Right lobe of liver (tissue), 6 donors: ENCODE results near the gene ICAM4. TPM values are rescaled to one million over a fixed set of nuclear protein-coding genes. Genes with fewer than 3 reads are reported as not detected.

Experiments
- ATAC-seq, 4 donors: fragments of 200-7000 bp; cut with Tn5 transposase; one replicate each; pipeline ENCODE4 v1.9.1; 2020; ENCODE audit warnings: mild to moderate bottlenecking in 4 of 4, moderate library complexity in 4 of 4
- DNase-seq, 3 donors: peaks; one replicate each; pipeline ENCODE4 v3.0.0-alpha.2; 2020
- H3K27ac ChIP-seq, 3 donors: fragments of 200-600 bp; one replicate each; pipeline ENCODE4 v1.8.0; 2022
- H3K27me3 ChIP-seq, 2 donors: fragments of 200-600 bp; one replicate each; pipeline ENCODE4 v1.8.0; 2022
- H3K36me3 ChIP-seq, 4 donors: fragments of 200-600 bp; sonication (generic) in 1 of 4; one replicate each; pipeline versions ENCODE4 v1.5.1 to v1.8.0; 2017 to 2022; ENCODE audit warnings: control low read depth in 1 of 4
- H3K4me1 ChIP-seq, 4 donors: fragments of 200-600 bp; sonication (generic) in 1 of 4; one replicate each; pipeline versions ENCODE4 v1.5.1 to v1.8.0; 2017 to 2022; ENCODE audit warnings: control low read depth in 1 of 4
- H3K4me3 ChIP-seq, 3 donors: fragments of 200-600 bp; one replicate each; pipeline ENCODE4 v1.8.0; 2022
- H3K9me3 ChIP-seq, 4 donors: fragments of 200-600 bp; sonication (generic) in 1 of 4; one replicate each; pipeline versions ENCODE4 v1.5.1 to v1.8.0; 2017 to 2022; ENCODE audit warnings: control low read depth in 1 of 4
- CTCF ChIP-seq, 4 donors: fragments of 200-600 bp in 3 of 4; fragments of 450-650 bp in 1 of 4; IDR thresholded peaks; one replicate each; pipeline versions ENCODE4 v1.5.1 to v1.8.0; 2016 to 2022; ENCODE audit warnings: antibody characterized with exemption in 4 of 4, mild to moderate bottlenecking in 2 of 4
- POLR2A ChIP-seq: fragments of 450-650 bp; IDR thresholded peaks from one replicate; pipeline ENCODE4 v1.6.1; 2017; ENCODE audit warnings: antibody characterized with exemption, mild to moderate bottlenecking
- WGBS: methylation state at CpG from one replicate; pipeline ENCODE4 v1.1.6; 2018; ENCODE audit warnings: low coverage, low lambda C conversion rate; ENCODE audit not compliant: insufficient coverage; ENCODE audit errors: missing lambda C conversion rate; 5-methylcytosine and 5-hydroxymethylcytosine counted together
- intact Hi-C, 2 donors: fragments of 100-400 bp; cut with DNase I; formaldehyde crosslinking; loops; one replicate each; pipeline versions ENCODE4 v1.11.2 to v1.14.1; 2022
- total RNA-seq, 6 experiments: library from RNA; depleted of rRNA in 2 of 6; stranded (reverse); fragments of >200 nt in 2 of 6; fragmentation: NEBNext Ultra II Directional in 3 of 6; extraction: Animal tissue kit (Norgen Biotek cat#: 25700) in 3 of 6; gene quantifications; one replicate each; pipeline versions ENCODE4 v1.1.0 to v1.2.4, GENCODE V29; 2016 to 2023
- donor health status: DM: no; HTN: yes; CAD: no.
- donor health status: DM: no; HTN: no; CAD: no.
- donor health status: DM: no; HTN: no; CAD: no.
- donor health status: DM: no; HTN: yes; CAD: no.
- donor health status: DM: no; HTN: yes; CAD: no.

ICAM4 gene
- total RNA-seq, 6 experiments from 2014 or later: 0.62 to 1.6 (median 0.80) TPM; not detected in 3

GRCh38 chr19:10332158-10332964 lies 45.6 kb downstream of the ICAM4 start:
- DNase-seq: no peak
- peaks cover 0 to 29% (median 20%) of the 10 kb centered on the region in 4 donors for H3K36me3 ChIP-seq
- intact Hi-C loops: loop anchor here in 1 of 2 donors (10.0 kb wide), 1 partner anchor 52 kb away; the partner anchor contains the start of gene TYK2
- no peaks in the 10 kb centered on the region for H3K27me3 ChIP-seq
- peak overlapping the region; percentile 90 to 94 (median 91) for H3K4me3 ChIP-seq
- no peaks in the 10 kb centered on the region for H3K9me3 ChIP-seq
- H3K27ac ChIP-seq: peak overlapping the region in 1 of 3 donors; percentile 74
- ATAC-seq: no peak
- peaks cover 0 to 21% (median 9%) of the 10 kb centered on the region in 4 donors for H3K4me1 ChIP-seq
- TF ChIP-seq CTCF (IDR thresholded peaks at IDR 0.05) (no peak), POLR2A (no peak)
- 35% methylated on average over 17 of the region's 18 CpGs for WGBS

DNA sequence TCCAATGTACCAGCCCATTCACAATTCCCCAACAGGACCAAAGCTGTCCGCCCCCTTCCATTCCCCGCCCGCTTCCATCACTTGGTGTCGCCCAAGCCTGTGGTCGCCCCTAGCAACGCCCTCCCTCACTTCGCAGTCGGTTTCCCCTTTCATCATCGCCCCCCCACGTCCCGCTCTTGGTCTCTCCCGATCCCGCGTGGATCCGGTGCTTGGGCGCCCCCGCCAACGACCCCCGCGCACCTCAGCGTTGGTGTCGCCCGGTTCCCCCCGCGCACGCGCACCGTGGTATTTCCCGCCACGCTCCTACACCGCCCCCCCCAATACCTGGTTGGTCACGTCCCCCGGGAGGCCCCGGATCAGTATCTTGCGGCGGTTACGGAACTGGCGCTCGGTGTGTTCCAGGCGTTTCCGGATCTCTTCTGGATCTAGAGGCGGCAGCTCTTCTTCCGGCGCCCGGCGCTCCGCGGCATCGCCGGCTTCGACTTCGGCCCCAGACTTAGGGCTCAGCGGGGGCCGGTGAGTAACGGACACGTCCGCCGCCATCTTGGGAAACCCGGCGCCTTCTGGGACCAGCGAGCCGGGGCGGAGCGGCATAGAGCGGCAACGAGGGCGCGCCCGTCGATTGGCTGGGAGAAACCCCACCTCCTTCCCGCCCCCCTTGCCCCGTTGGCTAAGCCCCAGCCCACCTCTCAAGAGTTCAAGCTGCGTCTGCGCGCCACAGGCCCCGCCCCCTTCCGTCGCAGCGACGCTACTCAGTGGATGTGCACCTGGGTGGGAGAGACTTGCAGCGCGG lies 46.4 kb downstream of the ICAM4 start, which contains the start of gene RAVER1:
RAVER1 (minus strand) TSS at position 565 of the 793 bp plus-strand sequence; CDS start at position 543, 22 bp downstream.
- intact Hi-C loops: loop anchor here in 1 of 2 donors (10.0 kb wide), 1 partner anchor 52 kb away; the partner anchor contains the start of gene TYK2
- H3K4me1 ChIP-seq: peaks cover 0 to 25% (median 12%) of the 10 kb centered on the region in 4 donors
- peak within 1 kb of the TSS; percentile 70 to 84 (median 74) for H3K27ac ChIP-seq
- ATAC-seq: peak; percentile 79 to 87 (median 82)
- H3K36me3 ChIP-seq: peaks cover 0 to 21% (median 14%) of the 10 kb centered on the region in 4 donors
- TF ChIP-seq POLR2A (peak; percentile 76), CTCF (IDR thresholded peaks at IDR 0.05) (no peak)
- DNase-seq: peak; percentile 99
- peak within 1 kb of the TSS; percentile 90 to 94 (median 91) for H3K4me3 ChIP-seq
- no peaks in the 10 kb centered on the region for H3K9me3 ChIP-seq
- WGBS: under 1% methylated on average over 24 of the region's 82 CpGs
- no peaks in the 10 kb centered on the region for H3K27me3 ChIP-seq

DNA sequence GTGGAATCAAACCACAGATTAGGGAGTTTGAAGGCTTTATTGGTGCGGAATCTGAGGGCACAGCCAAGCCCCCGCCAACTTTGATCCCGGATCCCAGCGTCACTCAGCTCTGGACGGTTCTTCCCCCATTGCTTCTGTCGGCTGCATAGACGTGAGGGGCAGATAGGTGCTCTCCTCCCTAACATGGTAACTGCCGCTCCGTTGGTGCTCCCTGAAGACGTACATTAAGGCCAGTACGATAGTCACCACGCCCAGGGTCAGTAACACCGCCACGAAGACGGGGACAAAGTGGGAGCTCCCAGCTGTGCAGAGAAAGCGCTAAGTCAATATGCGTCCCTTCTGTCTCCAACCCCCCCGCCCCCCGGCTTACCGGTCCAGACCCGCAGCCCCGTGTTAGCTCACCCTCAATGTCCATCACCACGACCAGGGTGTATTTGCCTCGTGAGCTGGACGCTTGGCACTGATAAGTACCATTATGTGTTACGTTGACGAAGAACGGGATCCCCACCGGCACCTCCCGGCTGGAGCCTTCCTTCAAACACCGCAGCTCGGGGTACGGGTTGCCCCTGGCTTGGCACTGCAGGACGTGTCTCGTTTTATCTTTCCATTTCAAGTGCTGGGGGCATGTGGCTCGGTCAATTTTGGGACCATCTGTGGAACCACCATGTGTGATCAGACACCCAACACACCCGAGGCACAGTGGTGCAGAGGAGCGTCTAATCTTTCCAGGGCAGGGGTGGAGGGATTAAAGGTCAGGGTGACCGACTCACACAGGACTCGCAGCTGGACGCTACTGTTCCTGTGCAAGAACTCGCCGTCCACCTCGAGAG lies 47.2 kb downstream of the ICAM4 start:
- ATAC-seq (peak in 3 of 4 donors; percentile 1 to 10 (median 2)), DNase-seq (no peak)
- peak overlapping the region; percentile 90 to 94 (median 91) for H3K4me3 ChIP-seq
- intact Hi-C loops: loop anchor here in 1 of 2 donors (10.0 kb wide), 1 partner anchor 51 kb away; the partner anchor contains the start of gene TYK2
- no peaks in the 10 kb centered on the region for H3K9me3 ChIP-seq
- WGBS: 7% methylated on average over 31 of the region's 44 CpGs
- H3K27ac ChIP-seq: peak overlapping the region; percentile 56 to 74 (median 70)
- H3K27me3 ChIP-seq: no peaks in the 10 kb centered on the region
- TF ChIP-seq POLR2A: no peak
- peaks cover 0 to 27% (median 13%) of the 10 kb centered on the region in 4 donors for H3K4me1 ChIP-seq
- H3K36me3 ChIP-seq: peaks cover 0 to 15% (median 9%) of the 10 kb centered on the region in 4 donors

GRCh38 chr19:10334588-10335351 lies 48.0 kb downstream of the ICAM4 start:
- peaks cover 0 to 7% (median 3%) of the 10 kb centered on the region in 4 donors for H3K36me3 ChIP-seq
- WGBS: 18% methylated on average over 14 of the region's 59 CpGs
- H3K27me3 ChIP-seq: no peaks in the 10 kb centered on the region
- peak overlapping the region; percentile 90 to 94 (median 91) for H3K4me3 ChIP-seq
- peak overlapping the region; percentile 56 to 74 (median 70) for H3K27ac ChIP-seq
- peak; percentile 96 to 99 (median 98) for DNase-seq
- no peaks in the 10 kb centered on the region for H3K9me3 ChIP-seq
- H3K4me1 ChIP-seq: peaks cover 0 to 27% (median 13%) of the 10 kb centered on the region in 4 donors
- ATAC-seq: peak; percentile 80 to 89 (median 84)
- peak; percentile 80 for TF ChIP-seq POLR2A
- peak in 2 of 4 donors; percentile 3 to 10 for TF ChIP-seq CTCF (IDR thresholded peaks at IDR 0.05)
- intact Hi-C loops: loop anchor here in 1 of 2 donors (10.0 kb wide), 1 partner anchor 50 kb away; the partner anchor contains the start of gene TYK2
